C4-2B (cell line): ENCODE results near the gene GPD2.

Source experiments
- ZFX ChIP-seq: fragments of 450-650 bp; IDR thresholded peaks from 2 replicates; pipeline ENCODE4 v1.6.1; 2017
- TF ChIP-seq, protein P1 (sequence below): fragments of 450-650 bp; conservative IDR thresholded peaks from 2 replicates; pipeline ENCODE4 v1.5.1; 2017; ENCODE audit warnings: mild to moderate bottlenecking

DNA sequence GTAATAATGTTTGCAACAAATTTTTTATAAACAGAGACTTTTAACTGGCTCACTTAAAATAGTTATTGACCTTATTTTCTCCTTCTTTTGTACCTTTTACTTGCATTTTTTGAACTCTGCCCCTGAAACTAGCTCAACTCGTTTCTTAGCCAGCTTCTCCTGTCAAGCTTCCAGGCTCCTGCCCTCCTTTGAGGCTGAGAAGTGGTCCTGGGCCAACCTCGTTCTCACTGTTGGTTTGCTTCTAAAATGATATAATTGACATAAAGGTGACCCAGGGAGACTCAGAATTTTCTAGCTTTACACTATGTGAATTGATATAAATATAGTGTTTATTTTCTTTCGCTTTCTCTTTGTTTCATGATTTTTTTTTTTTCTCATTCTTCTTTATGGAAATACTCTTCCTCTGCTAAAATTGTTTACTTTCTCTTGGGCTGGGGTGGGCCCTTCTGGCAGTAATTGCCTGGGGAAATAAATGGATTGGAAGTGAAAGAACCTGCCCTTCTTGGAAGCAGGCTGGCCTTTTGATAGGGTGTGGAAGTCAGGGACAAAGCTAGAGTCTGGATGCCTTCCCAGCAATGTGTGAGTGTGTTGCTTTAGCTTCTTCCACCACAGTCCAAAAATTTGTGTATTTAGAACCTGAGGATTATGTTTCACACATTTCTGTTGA lies 30.7 kb downstream of the GPD2 start:
- TF ChIP-seq, protein P1, sequence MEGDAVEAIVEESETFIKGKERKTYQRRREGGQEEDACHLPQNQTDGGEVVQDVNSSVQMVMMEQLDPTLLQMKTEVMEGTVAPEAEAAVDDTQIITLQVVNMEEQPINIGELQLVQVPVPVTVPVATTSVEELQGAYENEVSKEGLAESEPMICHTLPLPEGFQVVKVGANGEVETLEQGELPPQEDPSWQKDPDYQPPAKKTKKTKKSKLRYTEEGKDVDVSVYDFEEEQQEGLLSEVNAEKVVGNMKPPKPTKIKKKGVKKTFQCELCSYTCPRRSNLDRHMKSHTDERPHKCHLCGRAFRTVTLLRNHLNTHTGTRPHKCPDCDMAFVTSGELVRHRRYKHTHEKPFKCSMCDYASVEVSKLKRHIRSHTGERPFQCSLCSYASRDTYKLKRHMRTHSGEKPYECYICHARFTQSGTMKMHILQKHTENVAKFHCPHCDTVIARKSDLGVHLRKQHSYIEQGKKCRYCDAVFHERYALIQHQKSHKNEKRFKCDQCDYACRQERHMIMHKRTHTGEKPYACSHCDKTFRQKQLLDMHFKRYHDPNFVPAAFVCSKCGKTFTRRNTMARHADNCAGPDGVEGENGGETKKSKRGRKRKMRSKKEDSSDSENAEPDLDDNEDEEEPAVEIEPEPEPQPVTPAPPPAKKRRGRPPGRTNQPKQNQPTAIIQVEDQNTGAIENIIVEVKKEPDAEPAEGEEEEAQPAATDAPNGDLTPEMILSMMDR = no peak
- TF ChIP-seq ZFX = no peak
